OCI-M2 (cell line): ENCODE results near the gene SIPA1.
"Not testable (repeated sequence)": the region's sequence is repeated elsewhere in the genome, so short reads cannot be mapped to it uniquely, and the experiment has no call there.

Experiments used
- DNase-seq: peaks from one replicate; lab custom pipeline; 2025; ENCODE audit not compliant: unreplicated experiment; lab: John Stamatoyannopoulos, UW

SIPA1 gene

GRCh38 chr11:65658174-65659021 is 20.5 kb downstream of the SIPA1 start:
- DNase-seq = no peak

GRCh38 chr11:65660038-65660437 is 22.1 kb downstream of the SIPA1 start:
- no peak for DNase-seq

GRCh38 chr11:65660908-65661307 is 23.0 kb downstream of the SIPA1 start:
- DNase-seq = not testable (repeated sequence)

- DNase-seq = no peak
Observed at GRCh38 chr11:65661599-65662246, 23.8 kb downstream of the SIPA1 start.

- no peak for DNase-seq
Observed at GRCh38 chr11:65662247-65662798, 24.4 kb downstream of the SIPA1 start.

- DNase-seq = no peak
Observed at GRCh38 chr11:65662799-65663638, 25.1 kb downstream of the SIPA1 start, which contains the start of gene RELA. RELA (minus strand) TSS chr11:65662916; CDS start chr11:65662832, 84 bp downstream.

GRCh38 chr11:65663639-65664200 is 25.8 kb downstream of the SIPA1 start:
- no peak for DNase-seq

GRCh38 chr11:65672180-65672860 is 34.4 kb downstream of the SIPA1 start:
- DNase-seq = no peak

GRCh38 chr11:65672982-65673381 is 35.1 kb downstream of the SIPA1 start:
- no peak for DNase-seq

GRCh38 chr11:65680192-65680743 is 42.4 kb downstream of the SIPA1 start:
- DNase-seq = no peak

- not testable (repeated sequence) for DNase-seq
Observed at GRCh38 chr11:65683480-65683879, 45.6 kb downstream of the SIPA1 start.

- DNase-seq = no peak
Observed at GRCh38 chr11:65685981-65686380, 48.1 kb downstream of the SIPA1 start.

GRCh38 chr11:65691847-65692246 is 53.9 kb downstream of the SIPA1 start:
- DNase-seq = not testable (repeated sequence)

- no peak for DNase-seq
Observed at GRCh38 chr11:65692367-65692766, 54.5 kb downstream of the SIPA1 start.

- DNase-seq = no peak
Observed at GRCh38 chr11:65695459-65696241, 57.7 kb downstream of the SIPA1 start.

GRCh38 chr11:65696802-65697552 is 59.1 kb downstream of the SIPA1 start:
- no peak for DNase-seq

GRCh38 chr11:65698205-65698604 is 60.3 kb downstream of the SIPA1 start:
- no peak for DNase-seq

- no peak for DNase-seq
Observed at GRCh38 chr11:65699306-65699705, 61.4 kb downstream of the SIPA1 start.
